BLaER1 (cell line): ENCODE data around the gene TAC4.

Experiments
- H3K27ac ChIP-seq: shearing (Covaris generic); formaldehyde crosslinking; 2 replicates; pipeline ENCODE4 v1.8.1; 2022
- H3K27me3 ChIP-seq: shearing (Covaris generic); formaldehyde crosslinking; 2 replicates; pipeline ENCODE4 v1.8.1; 2022
- H3K36me3 ChIP-seq: shearing (Covaris generic); formaldehyde crosslinking; 2 replicates; pipeline ENCODE4 v1.8.1; 2022
- H3K4me1 ChIP-seq: shearing (Covaris generic); formaldehyde crosslinking; 2 replicates; pipeline ENCODE4 v1.8.1; 2022
- H3K4me2 ChIP-seq: shearing (Covaris generic); formaldehyde crosslinking; 2 replicates; pipeline ENCODE4 v1.8.1; 2022
- H3K4me3 ChIP-seq: shearing (Covaris generic); formaldehyde crosslinking; 2 replicates; pipeline ENCODE4 v1.8.1; 2022
- H3K9ac ChIP-seq: shearing (Covaris generic); formaldehyde crosslinking; 2 replicates; pipeline ENCODE4 v1.8.1; 2022
- H3K9me3 ChIP-seq: shearing (Covaris generic); formaldehyde crosslinking; 2 replicates; pipeline ENCODE4 v1.8.1; 2022
- H4K20me1 ChIP-seq: shearing (Covaris generic); formaldehyde crosslinking; 2 replicates; pipeline ENCODE4 v1.8.1; 2022
- Cebpa-rat ChIP-seq: shearing (Covaris generic); IDR thresholded peaks from 2 replicates; pipeline ENCODE4 v1.8.1; 2022

Gene TAC4

DNA sequence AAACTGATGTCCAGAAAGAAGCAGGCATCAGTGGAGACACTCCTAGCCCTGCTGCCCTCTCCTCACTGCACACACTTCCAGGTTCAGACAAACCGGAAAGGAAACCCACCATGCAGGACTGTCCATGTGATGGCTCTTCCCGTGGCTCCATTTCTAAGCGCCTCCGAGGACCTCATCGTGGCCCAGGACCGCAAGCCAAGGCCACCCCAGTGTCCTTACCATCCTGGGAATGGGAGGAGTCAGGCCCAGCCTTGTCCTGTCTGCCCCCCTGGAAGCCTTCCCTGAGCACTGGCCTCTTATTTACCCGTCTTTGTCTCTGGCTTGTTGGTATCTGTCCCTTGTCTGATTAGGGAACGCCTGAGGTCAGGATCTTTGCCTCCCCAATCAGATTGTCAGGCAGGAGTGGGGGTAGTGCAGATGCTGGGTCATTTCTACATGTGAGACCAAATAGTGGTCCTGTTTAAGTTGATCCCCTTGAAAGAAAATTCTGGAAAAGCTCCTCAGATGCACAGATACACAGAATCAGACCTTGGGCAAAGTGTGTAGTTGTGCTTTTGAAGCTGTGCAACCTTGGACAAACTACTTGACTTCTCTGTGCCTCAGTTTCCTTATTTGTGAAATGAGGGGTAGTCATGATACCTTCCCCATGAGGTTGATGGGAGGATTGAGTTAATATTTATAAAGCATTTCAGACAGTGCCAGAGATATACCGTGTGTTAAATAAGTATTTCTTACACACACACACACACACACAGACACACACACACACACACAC, 744 bp downstream of the TAC4 start:
- Histone ChIP-seq H3K4me2 (peak overlapping the region; percentile 55; the same call in 1 of the 2 replicates), H3K27ac (peak overlapping the region; percentile 18; the same call in 1 of the 2 replicates), H3K9ac (no peak overlapping the region), H3K36me3 (peaks cover 23% of the 10 kb centered on the region), H3K27me3 (no peaks in the 10 kb centered on the region), H3K9me3 (no peaks in the 10 kb centered on the region), H4K20me1 (no peaks in the 10 kb centered on the region), H3K4me1 (peaks cover 81% of the 10 kb centered on the region), H3K4me3 (no peak overlapping the region)
- TF ChIP-seq Cebpa-rat: no peak

DNA sequence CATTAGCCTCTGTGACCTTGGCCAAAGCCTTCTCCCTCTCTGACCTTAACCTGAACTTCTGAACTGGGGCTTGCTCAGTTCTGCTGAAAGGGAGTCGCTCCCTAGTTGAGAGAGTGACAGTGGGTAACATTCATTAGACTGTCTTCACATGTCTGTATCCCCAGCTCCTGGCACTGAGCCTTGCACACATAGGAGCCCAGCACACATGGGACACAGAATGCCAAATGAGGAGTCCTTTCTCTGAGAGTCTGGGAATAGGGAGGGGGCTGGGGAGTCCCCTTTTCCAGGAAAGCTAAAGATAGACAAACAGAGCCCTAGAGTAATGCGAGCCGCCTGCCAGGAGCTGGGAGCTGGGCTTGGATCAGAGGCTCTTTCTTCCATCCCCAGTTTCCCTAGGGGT, 2.5 kb downstream of the TAC4 start:
- Histone ChIP-seq H3K27ac (peak overlapping the region; percentile 0; the same call in 1 of the 2 replicates), H3K4me1 (peaks cover 71% of the 10 kb centered on the region), H3K27me3 (no peaks in the 10 kb centered on the region), H3K9me3 (no peaks in the 10 kb centered on the region), H3K4me2 (peak overlapping the region; percentile 55), H3K4me3 (no peak overlapping the region), H3K36me3 (peaks cover 27% of the 10 kb centered on the region), H4K20me1 (no peaks in the 10 kb centered on the region), H3K9ac (no peak overlapping the region)
- TF ChIP-seq Cebpa-rat: no peak

DNA sequence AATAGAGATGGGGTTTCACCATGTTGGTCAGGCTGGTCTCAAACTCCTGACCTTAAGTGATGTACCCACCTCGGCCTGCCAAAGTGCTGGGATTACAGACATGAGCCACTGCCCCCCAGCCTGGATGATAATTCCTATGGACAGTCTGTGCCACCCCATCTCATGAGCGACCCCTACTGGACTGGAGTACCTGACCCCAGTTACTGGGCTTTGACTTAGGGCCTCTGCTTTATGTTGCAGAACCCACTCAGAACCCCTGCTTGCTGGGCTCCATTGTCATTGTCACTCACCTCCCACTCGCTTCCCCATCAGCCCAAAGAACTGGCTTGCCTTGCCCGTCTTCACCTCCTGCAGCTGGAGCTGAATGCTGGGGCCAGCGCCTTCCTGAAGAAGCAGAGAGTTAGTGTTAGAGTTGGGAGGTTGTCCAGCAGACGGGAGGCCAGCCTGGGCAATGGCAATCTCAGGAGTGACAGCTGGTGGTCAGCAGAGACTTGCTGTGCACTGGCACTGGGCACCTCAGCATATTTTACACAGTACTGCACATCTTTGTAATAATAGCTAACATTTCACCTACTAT, 4.0 kb downstream of the TAC4 start:
- no peak overlapping the region for H3K27ac ChIP-seq

DNA sequence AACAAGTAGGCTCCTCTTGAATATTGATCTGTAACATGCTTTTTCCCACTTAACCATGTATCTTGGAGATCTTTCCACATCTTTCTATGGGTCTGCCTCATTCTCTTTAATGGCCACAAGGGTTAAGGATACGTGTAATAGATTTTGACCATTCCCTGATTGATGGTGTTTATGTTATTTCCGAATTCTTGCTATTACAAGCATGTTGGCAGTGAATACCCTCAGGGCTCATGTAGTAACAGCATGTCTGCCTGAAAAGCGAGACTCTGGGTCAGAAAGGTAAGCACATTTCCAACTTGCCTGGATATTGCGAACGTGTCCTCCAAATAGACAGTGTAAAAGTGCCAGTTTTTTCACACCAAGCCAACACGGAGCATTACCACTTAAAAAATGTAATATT, 5.0 kb downstream of the TAC4 start:
- no peaks in the 10 kb centered on the region for H4K20me1 ChIP-seq
- H3K27me3 ChIP-seq: no peaks in the 10 kb centered on the region
- H3K4me2 ChIP-seq: no peak overlapping the region
- no peak overlapping the region for H3K27ac ChIP-seq
- no peak overlapping the region for H3K9ac ChIP-seq
- H3K4me3 ChIP-seq: no peak overlapping the region
- TF ChIP-seq Cebpa-rat: no peak
- H3K4me1 ChIP-seq: peaks cover 78% of the 10 kb centered on the region
- H3K9me3 ChIP-seq: no peaks in the 10 kb centered on the region
- H3K36me3 ChIP-seq: peaks cover 27% of the 10 kb centered on the region

More for the DNA sequence above, 4.0 kb downstream of the TAC4 start:
- no peak overlapping the region for H3K9ac ChIP-seq
- no peaks in the 10 kb centered on the region for H4K20me1 ChIP-seq
- no peak overlapping the region for H3K4me3 ChIP-seq
- no peak for TF ChIP-seq Cebpa-rat
- no peak overlapping the region for H3K4me2 ChIP-seq
- H3K4me1 ChIP-seq: peaks cover 73% of the 10 kb centered on the region
- no peaks in the 10 kb centered on the region for H3K27me3 ChIP-seq
- H3K9me3 ChIP-seq: no peaks in the 10 kb centered on the region
- peaks cover 27% of the 10 kb centered on the region for H3K36me3 ChIP-seq

DNA sequence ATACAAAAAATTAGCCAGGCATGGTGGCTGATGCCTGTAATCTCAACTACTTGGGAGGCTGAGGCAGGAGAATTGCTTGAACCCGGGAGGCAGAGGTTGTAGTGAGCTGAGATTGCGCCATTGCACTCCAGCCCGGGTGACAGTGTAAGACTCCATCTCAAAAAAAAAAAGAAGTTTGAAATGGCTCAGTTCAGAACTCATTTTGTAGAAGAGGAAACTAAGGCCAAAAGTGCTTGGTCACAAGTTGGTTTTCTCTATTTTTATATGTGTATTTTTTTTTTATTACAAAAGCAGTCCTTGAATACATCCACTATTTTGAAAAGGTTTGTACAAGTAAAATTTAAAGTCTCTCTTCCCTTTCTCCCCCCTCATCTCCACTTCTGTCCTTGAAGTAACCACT, 5.5 kb downstream of the TAC4 start:
- no peak overlapping the region for H3K4me3 ChIP-seq
- no peaks in the 10 kb centered on the region for H4K20me1 ChIP-seq
- H3K4me1 ChIP-seq: peaks cover 83% of the 10 kb centered on the region
- no peaks in the 10 kb centered on the region for H3K9me3 ChIP-seq
- H3K4me2 ChIP-seq: 0 out of 2 replicates have a peak overlapping the region, but pooled peaks have one; percentile 0
- no peak for TF ChIP-seq Cebpa-rat
- H3K9ac ChIP-seq: no peak overlapping the region
- H3K36me3 ChIP-seq: peaks cover 27% of the 10 kb centered on the region
- H3K27ac ChIP-seq: no peak overlapping the region
- no peaks in the 10 kb centered on the region for H3K27me3 ChIP-seq

DNA sequence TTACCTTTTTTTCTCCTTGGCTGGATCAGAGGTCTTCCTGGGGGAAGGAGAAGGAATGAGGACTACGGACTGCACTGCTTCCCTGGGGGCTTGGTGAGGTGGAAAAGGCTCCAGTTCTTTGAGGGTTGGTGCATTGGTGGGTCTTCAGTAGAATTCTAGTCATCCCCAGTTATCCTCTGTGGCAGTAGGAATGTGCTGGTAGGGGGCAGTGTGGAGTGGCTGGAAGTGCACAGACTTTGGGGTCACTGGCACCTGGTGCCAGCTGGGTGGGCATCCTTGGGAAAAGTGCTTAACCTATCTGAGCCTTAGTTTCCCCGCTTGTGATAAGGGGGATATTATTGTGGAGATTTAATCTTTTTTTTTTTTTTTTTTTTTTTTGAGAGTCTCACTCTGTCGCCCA, 6.3 kb downstream of the TAC4 start:
- no peak overlapping the region for H3K4me2 ChIP-seq
- H3K4me1 ChIP-seq: peaks cover 84% of the 10 kb centered on the region
- H3K36me3 ChIP-seq: peaks cover 22% of the 10 kb centered on the region
- no peak overlapping the region for H3K9ac ChIP-seq
- H3K4me3 ChIP-seq: no peak overlapping the region
- no peaks in the 10 kb centered on the region for H4K20me1 ChIP-seq
- no peaks in the 10 kb centered on the region for H3K27me3 ChIP-seq
- no peak overlapping the region for H3K27ac ChIP-seq
- TF ChIP-seq Cebpa-rat: no peak
- H3K9me3 ChIP-seq: no peaks in the 10 kb centered on the region

DNA sequence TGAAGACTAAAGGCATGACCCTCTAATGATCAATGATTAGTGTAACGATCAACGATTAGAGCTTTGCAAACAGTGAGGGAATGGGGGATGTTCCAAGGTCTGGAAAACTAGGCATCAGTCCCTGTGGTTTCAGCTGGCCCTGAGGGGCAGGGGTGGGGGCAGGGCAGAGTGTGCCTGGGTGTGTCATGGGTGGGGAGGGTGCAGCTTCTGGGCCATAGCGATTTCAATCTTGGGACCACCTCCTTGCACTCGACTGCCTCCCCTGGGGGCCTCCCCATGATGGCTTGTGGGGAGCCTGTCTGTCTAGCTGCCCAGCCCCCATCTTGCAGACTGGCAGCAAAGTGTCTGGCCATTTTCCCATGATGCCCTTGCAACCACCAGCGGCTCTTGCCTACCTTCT, 8.4 kb downstream of the TAC4 start:
- no peak for TF ChIP-seq Cebpa-rat
- H3K9ac ChIP-seq: 0 out of 2 replicates have a peak overlapping the region, but pooled peaks have one; percentile 22

DNA sequence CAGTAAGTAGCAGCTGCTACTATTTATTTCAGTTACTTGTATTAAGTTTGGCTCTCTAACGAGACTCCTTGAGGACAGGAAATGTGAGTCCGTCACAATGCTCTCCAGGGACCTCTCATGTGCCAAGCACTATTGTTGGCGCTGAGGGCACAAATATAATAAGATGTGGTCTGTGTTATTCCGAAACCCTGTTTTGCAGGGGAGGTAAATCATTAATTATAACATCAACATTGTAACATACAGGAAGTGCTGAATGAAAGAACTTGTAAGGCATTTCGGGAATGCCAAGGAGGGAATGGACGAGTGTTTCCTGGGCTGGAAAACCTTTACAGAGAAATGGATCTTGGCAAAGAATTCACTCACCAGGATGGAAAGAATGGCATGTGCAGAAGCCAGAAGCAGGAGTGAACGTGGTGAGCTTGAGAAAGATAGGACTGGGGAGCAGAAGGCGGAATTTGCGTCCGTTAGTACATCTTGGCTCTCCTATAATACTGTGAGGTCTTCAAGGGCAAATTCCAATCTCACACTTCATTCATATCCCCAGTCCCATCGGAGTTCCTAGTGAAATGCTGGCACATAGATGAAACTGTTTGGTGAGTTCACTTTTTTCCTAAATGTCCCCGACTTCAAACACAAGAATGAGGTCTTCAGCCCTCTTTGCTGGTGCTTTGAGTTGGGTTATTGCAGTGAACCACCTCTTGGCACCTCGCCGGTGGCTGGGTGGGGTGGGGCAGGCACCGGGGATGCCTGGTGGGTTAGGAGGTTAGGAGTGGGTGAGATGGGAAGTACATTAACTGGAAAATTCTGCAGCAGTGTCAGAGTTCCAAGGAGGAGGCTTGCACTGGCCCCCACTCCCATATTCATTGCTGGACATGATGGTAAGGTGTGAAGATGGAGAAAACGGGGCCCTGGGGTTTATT, 11.5 kb downstream of the TAC4 start:
- H3K4me3 ChIP-seq: peak overlapping the region; percentile 44
- H3K4me2 ChIP-seq: peak overlapping the region; percentile 82

More for the DNA sequence above, 8.4 kb downstream of the TAC4 start:
- H3K27ac ChIP-seq: peak overlapping the region; percentile 77
- peak overlapping the region; percentile 82 for H3K4me2 ChIP-seq
- no peak overlapping the region for H3K4me3 ChIP-seq
- no peaks in the 10 kb centered on the region for H4K20me1 ChIP-seq
- H3K4me1 ChIP-seq: peaks cover 84% of the 10 kb centered on the region
- H3K27me3 ChIP-seq: no peaks in the 10 kb centered on the region
- H3K9me3 ChIP-seq: no peaks in the 10 kb centered on the region; the same call in 1 of the 2 replicates
- H3K36me3 ChIP-seq: peaks cover 17% of the 10 kb centered on the region

DNA sequence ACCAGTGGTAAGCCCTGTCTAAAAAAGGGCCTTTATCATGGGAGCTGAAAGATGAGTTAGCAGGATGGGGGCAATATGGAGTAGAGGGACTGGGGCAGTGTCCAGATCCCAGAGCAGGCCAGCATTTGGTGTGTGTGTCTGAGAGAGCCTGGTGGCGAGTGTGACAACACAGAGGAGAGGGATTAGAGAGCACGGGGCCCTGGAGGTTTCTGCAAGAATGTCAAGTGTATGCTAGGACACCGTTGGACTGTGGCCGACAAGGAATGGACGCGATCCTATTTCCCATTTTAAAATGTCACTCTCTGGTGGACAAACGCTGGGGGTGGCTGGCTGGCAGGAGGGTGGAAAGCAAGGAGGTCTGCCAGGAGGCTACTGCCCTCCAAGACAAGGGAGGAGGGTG, 12.4 kb downstream of the TAC4 start:
- no peak for TF ChIP-seq Cebpa-rat
- H3K4me3 ChIP-seq: peak overlapping the region; percentile 44; the same call in 1 of the 2 replicates
- peaks cover 48% of the 10 kb centered on the region for H3K36me3 ChIP-seq
- H3K27me3 ChIP-seq: no peaks in the 10 kb centered on the region
- peaks cover 87% of the 10 kb centered on the region for H3K4me1 ChIP-seq
- no peaks in the 10 kb centered on the region for H4K20me1 ChIP-seq
- H3K9me3 ChIP-seq: peaks cover 7% of the 10 kb centered on the region
- H3K27ac ChIP-seq: peak overlapping the region; percentile 77
- H3K9ac ChIP-seq: peak overlapping the region; percentile 55
- H3K4me2 ChIP-seq: peak overlapping the region; percentile 82

More for the DNA sequence above, 11.5 kb downstream of the TAC4 start:
- Histone ChIP-seq H3K4me1 (peaks cover 90% of the 10 kb centered on the region), H3K27me3 (no peaks in the 10 kb centered on the region), H4K20me1 (no peaks in the 10 kb centered on the region), H3K9me3 (peaks cover 7% of the 10 kb centered on the region), H3K9ac (peak overlapping the region; percentile 55), H3K27ac (peak overlapping the region; percentile 77), H3K36me3 (peaks cover 42% of the 10 kb centered on the region)
- no peak for TF ChIP-seq Cebpa-rat
